Inflammatory macrophage treated with lipopolysaccharide for 4 hours (primary cell): ENCODE data around the gene TMOD4.
A peak's percentile ranks its signal among the peaks of the same experiment; 100 is the strongest.

ENCODE experiments used
- DNase-seq: peaks from one replicate; pipeline ENCODE4 v3.0.0-alpha.2; 2020

Gene TMOD4

DNA sequence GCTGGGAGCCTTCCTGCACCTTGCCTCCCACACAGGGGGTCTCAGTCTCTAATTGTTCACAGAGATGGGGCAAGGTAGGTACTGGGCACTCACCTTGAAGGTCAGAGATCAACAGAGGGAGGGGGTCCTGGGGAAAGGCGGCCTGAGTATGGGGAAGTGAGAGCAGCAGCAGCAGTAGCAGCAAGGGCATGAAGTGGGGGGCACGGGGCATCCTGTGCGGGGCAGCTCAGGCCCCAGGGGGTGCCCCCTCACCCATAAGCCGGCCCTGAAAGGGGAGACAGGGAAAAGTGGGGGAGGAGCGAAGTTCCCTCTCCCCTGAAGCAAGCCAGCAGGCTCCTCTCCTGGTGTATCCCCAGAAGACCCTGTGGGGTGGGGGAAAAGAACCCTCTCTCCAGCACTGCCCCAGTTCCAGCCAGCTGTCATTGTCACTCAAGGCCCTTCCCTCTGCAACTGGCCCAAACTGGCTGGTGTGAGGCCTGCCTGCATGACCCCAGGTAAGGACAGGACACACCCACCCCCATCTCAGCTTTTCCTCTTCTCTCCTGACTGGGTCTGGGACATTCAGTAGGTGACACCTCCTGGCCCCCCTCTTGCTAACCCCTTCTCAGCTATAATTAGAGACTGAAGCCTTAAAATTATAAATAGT, 33.2 kb downstream of the TMOD4 start:
- no peak for DNase-seq

DNA sequence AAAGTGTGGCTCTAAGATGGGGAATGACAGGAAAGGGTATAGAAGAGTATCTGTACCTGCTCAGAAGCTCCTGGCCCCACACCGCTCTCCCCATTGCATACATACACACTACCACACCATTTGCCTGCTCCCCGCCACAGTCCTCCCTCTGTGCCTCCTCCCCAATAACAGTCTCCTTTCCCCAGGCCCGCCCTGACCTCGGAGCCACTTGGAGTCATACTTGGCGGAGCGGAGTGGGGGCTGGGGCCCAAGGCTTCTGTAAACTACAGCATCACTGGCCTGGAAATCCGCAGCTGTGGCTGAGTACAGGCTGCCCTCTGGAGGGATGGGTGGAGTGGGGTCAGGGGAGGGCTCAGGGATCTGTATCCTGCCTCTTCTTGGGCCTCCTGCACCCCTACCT, 38.0 kb downstream of the TMOD4 start:
- no peak for DNase-seq

DNA sequence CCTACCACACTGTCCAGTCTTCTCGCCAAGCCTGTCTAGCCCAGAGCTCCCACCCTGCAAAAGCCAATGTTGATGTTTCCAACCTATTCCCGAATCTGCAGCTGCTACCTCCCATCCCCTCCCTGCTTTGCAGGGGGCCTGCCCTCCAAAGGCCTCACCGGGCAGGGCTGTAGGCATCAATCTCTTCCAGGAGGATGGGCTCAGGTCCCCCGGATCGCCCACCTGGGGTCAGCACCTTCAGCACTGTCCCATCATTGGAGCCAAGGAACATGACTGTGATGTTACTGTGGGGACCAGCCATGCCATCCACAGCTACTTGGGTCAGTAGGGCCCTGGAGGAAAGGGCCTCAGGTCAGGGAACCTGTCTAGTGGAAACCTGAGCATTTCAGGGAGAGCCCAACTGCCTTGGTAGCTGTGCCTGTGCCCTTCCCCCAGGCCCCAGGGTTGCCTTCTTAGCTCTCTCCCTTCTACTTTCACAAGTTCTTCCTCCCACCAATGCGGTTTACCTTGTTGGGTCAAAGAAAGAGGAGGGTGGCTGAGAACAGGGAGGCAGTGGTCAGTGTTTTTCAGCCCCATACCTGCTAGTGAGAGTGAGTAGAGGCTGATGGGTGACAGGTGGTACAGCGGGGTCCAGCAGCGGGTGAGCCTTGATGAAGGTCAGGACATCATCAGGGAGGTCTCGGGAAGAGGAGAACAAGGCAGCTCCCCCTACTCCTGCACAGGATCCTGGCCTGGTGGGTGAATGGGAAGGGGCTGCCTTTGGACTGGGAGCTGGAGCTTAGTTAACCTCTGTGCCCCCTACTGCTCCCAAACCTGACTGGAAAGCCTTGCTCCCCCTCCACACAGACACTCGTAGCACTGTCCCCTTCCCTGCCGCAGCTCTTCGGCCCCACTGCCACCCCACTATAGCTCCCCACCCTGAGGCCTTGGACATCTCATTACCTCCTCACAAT, 40.1 kb downstream of the TMOD4 start:
- no peak for DNase-seq

DNA sequence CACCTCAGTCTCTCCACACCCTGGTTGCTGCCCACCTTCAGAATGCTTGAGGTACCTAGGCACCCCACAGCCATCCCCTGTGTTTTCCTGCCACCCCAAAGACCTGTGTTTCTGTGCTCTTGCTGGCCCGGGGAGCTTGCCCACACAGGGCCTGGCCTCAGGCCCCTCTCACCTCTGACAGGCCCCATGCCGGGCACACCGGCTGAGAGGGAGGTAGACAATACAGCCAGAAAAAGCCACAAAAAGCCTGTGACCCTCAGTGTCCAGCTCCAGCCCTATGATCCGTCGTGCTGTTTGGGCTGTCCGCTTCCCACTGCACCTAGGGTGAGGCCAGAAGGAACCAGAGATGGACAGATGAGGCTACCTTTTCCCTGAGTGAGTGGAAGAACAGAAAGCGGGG, 40.8 kb downstream of the TMOD4 start:
- DNase-seq: no peak

DNA sequence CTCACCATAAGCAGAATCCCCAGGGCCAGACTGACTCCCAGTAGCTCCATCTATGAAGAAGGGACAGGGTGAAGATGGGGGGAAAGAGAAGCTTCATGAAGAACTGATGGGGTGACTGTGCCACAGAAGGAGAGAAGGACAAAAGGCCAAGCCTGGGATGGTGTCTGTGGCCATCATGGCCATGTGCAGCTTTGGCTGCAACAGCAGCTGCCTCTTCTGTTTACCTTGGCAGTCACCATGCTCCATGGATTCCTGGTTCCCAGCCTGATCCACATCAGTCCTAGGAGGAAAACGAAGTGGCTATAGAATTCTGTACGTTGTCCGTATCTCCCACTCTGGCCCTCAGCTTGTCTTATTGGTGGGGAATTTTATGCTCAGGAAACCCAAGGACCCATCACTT, 41.4 kb downstream of the TMOD4 start:
- DNase-seq: no peak

DNA sequence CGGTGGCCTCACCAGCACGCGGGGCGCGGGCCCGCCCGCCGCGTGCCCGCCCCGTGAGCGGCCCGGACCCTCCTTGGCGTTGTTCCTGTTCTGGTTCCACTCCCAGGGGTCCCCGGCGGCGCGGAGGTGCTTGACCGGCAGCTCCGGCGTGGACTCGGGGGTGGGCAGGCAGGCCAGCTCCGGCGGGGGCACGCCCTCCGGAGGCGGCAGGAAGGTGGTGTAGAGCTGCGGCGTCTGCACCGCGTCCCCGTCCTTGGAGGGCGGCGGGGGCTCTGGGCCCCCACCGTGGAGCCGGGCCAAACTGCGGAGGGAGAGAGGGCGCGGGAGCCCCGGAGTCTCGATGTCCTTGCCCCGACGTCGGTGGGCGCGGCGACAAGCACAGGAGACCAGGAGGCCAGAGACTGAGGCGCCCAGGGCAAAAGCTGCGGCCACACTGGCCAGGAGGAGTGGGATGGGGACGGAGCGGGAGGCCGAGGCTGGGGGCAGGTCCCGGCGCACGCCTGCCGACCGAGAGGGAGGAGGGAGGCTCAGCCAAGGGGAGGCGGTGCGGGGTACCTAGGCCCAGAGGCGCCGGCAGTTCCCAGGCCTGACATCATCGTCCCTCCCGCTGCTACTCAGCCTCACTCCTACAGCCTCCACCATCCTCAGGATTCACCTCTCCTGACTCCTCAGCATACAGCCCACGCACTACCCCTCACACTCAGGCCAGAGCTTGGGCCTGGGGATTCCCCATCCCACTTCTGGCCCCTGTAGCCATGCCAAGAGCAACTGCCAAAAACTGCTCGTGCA, 42.6 kb downstream of the TMOD4 start:
- no peak for DNase-seq

DNA sequence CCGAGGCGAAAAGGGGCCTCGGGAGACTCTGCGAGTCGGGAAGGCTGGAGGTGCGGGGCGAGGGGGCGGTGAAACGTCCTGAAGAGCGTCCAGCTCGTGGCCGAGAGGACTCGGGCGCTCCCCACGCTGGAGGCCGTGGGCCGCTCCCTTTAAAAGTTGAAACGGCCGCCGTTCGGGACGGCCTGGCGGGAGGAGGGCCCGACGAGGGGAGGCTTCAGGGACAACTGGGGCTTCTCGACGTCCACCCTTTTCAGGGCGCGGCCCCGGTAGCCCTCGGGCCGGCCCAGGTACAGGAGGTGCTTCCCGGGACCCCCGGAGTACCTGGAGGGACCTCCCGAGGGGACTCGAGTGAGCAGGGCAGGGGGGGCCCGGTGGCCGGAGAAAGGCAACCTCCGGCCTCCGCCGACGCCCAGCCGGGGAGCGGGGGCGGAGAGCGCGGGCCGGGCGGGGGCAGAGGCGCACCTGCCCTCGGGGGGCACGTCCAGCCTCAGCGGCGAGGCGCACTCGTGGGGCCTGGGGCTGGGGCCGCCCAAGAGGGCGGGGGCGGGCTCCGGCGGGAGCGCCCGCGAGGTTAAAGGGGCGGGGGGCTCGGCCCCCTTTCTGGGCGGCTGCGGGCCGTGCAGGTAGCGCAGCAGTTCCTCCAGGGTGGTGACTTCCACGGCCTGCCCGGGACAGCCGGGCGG, 43.3 kb downstream of the TMOD4 start:
- DNase-seq: no peak

DNA sequence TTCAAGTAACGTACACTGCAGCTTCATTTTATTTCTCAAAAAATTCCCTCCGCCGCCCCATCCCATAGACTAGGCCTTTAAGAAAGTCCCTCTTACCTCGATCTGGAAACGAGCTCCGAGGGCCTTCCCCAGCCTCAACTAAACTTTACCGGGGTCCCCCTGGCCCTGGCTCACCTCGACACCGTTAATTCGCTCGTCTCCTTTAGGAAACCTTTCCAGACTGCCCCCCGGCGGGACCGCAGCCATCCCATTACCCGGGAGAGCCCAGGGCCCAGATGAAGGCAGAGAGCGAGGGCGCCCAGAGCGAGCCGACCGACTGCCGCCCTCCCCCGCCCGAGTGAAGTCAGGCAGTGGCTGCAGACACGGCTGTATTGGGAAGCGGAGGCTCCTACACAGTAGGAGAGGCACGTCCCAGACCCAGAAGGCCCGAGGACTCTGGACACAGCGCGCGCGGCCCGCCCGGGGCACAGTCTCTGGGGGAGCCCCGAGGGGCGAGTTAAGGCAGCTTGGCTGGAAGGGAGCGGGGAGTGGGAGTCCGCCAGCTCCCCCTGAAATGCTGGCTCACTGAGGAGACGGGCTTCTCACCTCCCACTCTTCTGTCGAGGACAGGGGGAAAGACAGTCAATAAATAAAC, 44.0 kb downstream of the TMOD4 start:
- DNase-seq: no peak

DNA sequence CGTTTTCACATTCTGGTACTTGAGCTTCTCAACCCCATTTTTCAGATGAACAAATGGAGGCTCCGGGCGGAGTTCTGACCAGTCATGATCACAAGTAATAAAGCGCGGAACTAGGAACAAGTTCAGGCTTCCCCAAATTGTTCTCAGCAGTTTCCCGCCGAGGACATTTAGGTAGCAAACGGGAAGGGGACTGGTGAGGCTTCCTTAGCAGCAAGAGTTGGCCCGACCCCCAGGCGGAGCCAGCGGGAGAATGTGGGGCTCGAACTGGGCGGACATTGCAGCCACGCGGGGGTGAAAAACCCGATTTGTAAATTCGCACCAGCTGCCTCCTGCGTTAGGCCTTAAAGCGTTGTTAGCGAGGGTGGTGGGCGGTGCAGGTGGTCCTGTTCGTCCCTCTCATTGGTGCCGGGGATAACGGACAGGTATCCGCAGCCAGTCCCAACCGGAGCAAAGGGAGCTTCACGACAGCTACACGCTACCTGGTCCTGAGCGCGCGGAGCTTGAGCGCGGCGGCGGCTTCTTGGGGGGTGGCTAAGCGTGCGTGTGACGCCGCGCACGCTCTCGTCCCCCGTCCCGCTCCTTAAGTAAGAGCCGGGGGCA, 44.7 kb downstream of the TMOD4 start:
- peak; percentile 52 for DNase-seq

DNA sequence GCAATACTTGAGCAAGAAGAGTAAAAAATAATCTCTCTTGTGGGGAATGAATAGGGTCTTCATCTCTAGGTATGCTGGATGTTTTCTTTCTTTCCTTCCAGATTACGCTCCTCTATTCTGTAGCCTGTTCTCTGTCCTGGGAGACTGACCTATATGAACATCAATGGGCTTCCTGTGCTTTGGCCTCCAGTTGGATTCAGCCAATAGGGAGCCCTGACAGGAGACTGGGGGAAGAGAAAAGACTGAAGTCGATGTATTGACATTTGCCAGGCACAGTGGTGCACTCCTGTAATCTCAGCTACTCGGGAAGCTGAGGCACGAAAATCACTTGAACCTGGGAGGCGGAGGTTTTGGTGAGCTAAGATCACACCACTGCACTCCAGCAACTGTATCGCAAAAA, 47.0 kb downstream of the TMOD4 start:
- DNase-seq: no peak

DNA sequence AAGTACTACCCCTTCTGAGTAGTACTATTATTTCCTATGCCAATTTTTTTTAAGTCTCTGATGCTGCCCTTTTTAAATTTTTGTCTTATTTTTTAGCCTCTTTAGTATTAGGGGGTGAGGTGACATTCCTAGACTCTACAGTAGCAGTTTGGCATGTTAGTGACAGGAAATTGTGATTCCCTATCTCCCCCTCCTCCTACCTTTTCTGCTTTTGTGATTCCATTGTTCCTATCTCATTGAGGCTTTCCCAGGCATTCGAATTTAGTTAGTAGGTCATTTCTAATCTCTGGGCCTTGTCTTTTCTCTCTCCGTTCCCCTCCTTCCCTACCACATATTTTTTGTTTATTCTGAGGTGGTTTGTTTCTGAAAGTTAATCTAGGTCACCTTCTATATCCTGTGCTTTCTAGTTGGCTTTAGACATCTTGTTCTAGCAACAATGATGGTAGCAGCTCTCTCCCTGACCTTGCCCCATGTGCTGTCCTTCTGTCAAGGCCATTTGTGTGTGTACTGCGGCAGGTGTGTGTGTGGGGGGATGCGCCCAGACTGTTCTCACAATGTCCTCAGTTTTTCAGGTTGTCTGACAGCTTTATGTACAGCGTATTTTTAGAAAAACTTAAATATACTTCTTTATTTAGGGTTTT, 50.9 kb downstream of the TMOD4 start:
- DNase-seq: no peak
